Measurements from ENCODE around the gene MRPL1. TPM values are rescaled to one million over a fixed set of nuclear protein-coding genes. Genes with fewer than 3 reads are reported as not detected.

The MRPL1 gene
- total and polyA plus RNA-seq, 3 donors from 2014 or later: 11.5 to 17.9 (median 16.6) TPM

DNA sequence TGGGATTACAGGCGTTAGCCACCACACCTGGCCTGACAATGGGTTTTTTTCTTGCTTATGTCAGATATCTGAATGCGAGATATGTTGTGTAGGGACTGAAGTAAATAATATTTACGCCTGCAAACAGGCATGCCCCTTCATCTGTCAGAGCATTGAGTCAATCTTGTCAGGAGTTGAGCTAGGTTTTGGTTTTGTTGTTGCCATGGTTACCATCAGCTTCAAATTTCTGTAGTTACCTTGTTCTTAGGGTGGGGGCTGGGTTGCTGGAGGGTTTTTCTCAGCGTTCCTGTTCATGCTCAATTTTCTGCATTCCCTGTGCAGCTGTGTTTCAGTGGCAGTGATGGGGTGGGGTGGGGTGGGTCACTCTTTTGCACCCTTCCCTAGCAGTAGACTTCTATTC is 14.5 kb downstream of the MRPL1 start:
- Histone ChIP-seq H3K9me3 (no peaks in the 10 kb centered on the region), H3K4me3 (no peak overlapping the region), H3K4me1 (no peaks in the 10 kb centered on the region), H3K27me3 (no peaks in the 10 kb centered on the region), H3K36me3 (ENCODE audit: low read depth, missing control alignments) (no peaks in the 10 kb centered on the region), H3K27ac (no peak overlapping the region)
- no peak for DNase-seq
- intact Hi-C loops (cut with DNase I; ENCODE audit: low total_unique reads): no loop called here
- WGBS, 2 donors: 86 to 90% methylated on average over 4 of the region's 4 CpGs
- no peak for TF ChIP-seq POLR2A (IDR thresholded peaks at IDR 0.05)
- TF ChIP-seq, protein P1, sequence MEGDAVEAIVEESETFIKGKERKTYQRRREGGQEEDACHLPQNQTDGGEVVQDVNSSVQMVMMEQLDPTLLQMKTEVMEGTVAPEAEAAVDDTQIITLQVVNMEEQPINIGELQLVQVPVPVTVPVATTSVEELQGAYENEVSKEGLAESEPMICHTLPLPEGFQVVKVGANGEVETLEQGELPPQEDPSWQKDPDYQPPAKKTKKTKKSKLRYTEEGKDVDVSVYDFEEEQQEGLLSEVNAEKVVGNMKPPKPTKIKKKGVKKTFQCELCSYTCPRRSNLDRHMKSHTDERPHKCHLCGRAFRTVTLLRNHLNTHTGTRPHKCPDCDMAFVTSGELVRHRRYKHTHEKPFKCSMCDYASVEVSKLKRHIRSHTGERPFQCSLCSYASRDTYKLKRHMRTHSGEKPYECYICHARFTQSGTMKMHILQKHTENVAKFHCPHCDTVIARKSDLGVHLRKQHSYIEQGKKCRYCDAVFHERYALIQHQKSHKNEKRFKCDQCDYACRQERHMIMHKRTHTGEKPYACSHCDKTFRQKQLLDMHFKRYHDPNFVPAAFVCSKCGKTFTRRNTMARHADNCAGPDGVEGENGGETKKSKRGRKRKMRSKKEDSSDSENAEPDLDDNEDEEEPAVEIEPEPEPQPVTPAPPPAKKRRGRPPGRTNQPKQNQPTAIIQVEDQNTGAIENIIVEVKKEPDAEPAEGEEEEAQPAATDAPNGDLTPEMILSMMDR (IDR thresholded peaks at IDR 0.05): no peak

DNA sequence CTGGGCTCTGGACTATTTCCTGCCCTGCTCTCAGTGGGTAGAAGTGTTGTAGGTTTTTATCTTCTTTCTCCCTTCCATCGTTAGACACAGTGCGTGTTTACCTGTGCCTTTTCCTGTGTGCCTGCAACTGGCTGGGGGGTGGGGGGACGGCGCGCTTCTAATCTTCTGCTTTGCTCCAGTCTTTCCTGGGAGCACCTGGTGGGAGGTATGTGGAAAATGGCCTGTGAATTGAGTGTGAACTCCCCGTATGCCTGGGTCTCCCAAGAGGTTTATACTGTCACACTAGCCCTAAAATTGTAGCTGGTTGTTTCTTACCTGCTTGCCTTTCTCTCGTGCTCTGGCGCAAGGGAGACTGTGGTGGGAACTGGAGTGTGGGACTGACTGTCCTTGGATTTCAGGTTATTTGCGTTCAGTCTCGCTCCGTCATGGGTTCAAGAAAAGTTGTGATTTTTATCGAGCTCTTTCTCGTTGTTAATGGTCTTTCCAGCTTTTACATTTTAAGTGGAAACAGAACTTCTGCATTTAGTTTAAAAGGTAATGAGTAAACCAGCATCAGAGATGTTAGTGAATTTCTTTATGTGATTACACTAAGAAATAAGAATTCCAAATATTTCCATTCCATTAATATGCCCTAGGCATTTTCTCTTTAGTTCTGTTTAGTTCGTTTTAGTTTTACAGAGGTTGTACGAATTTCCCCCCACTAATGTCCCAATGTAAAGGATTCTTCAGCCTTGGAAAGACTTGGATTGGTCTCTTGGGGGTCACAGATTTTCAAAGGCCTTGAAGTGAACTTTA is 15.3 kb downstream of the MRPL1 start:
- Histone ChIP-seq H3K9me3 (no peaks in the 10 kb centered on the region), H3K36me3 (ENCODE audit: low read depth, missing control alignments) (no peaks in the 10 kb centered on the region), H3K27me3 (no peaks in the 10 kb centered on the region), H3K4me1 (no peaks in the 10 kb centered on the region), H3K27ac (no peak overlapping the region), H3K4me3 (no peak overlapping the region)
- 91 to 92% methylated on average over 15 of the region's 15 CpGs for WGBS, 2 donors
- no peak for TF ChIP-seq POLR2A (IDR thresholded peaks at IDR 0.05)
- TF ChIP-seq, protein P1 (IDR thresholded peaks at IDR 0.05): no peak
- intact Hi-C loops (cut with DNase I; ENCODE audit: low total_unique reads): no loop called here
- DNase-seq: no peak

DNA sequence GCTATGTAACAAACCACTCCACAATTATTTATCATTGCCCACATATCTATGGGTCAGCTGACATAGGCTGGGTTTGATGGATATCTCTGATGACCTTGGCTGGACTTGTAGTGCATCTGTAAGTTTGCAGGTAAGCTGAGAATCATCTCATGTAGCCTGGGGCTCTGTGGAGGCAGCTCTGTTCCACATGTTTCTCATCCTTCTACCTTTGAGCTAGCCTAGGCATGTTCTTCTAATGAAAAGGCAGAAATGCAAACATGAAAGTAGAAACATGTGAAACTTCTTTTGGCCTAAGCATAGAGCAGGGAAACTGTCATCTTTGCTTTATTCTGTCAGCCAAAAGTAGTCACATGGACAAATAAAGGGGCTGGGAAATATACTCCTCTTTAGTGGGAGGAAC is 18.2 kb downstream of the MRPL1 start:
- Histone ChIP-seq H3K9me3 (no peaks in the 10 kb centered on the region), H3K4me3 (no peak overlapping the region), H3K36me3 (ENCODE audit: low read depth, missing control alignments) (no peaks in the 10 kb centered on the region), H3K27me3 (no peaks in the 10 kb centered on the region), H3K27ac (no peak overlapping the region), H3K4me1 (no peaks in the 10 kb centered on the region)
- DNase-seq: no peak
- TF ChIP-seq, protein P1 (IDR thresholded peaks at IDR 0.05): no peak
- TF ChIP-seq POLR2A (IDR thresholded peaks at IDR 0.05): no peak
- intact Hi-C loops (cut with DNase I; ENCODE audit: low total_unique reads): no loop called here

DNA sequence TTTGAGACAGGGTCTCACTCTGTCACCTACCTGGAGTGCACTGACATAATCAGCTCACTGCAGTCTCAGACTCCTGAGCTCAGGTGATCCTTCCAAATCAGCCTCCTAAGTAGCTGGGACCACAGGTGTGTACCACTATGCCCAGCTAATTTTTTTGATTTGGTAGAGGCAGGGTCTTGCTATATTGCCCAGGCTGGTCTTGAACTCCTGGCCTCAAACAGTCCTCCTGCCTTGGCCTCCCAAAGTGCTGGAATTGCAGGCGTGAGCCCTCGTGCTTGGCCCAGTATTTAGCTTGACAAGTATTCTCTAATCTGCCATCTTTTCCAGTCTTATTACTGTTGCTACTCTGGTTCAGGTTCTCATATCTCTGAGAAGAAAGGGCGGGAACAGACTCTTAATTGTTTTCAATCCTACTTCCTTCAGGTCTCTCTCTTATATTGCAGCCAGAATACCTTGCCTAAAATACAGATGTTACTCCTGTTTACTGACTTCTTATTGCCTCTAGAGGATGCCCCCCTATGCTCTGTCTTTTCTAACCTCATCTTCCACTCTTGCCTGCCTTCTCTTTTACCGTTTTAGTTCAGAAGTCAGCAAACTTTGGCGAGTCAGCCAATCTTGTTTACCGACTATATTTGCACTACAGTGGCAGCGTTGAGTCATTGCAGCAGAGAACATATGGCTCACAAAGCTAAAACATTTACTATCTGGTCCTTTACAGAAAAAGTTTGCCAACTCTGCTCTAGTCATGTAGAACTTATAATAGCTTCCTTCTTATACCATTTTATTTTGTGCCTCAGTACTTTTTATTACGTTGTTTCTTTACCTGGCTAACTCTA is 19.0 kb downstream of the MRPL1 start:
- no peaks in the 10 kb centered on the region for H3K27me3 ChIP-seq
- no peak overlapping the region for H3K27ac ChIP-seq
- no peaks in the 10 kb centered on the region for H3K9me3 ChIP-seq
- no peak overlapping the region for H3K4me3 ChIP-seq
- no peak for TF ChIP-seq POLR2A (IDR thresholded peaks at IDR 0.05)
- TF ChIP-seq, protein P1 (IDR thresholded peaks at IDR 0.05): no peak
- no peak for DNase-seq
- intact Hi-C loops (cut with DNase I; ENCODE audit: low total_unique reads): no loop called here
- H3K36me3 ChIP-seq (ENCODE audit: low read depth, missing control alignments): no peaks in the 10 kb centered on the region
- no peaks in the 10 kb centered on the region for H3K4me1 ChIP-seq
- 84 to 89% methylated on average over 8 of the region's 8 CpGs for WGBS, 2 donors
